GM19043 (cell line): ENCODE data around the gene PIEZO1.
"Not testable (repeated sequence)": the region's sequence is repeated elsewhere in the genome, so short reads cannot be mapped to it uniquely, and the experiment has no call there.

ENCODE experiments used
- ATAC-seq: cut with Tn5 transposase; IDR thresholded peaks from one replicate; pipeline ENCODE4 v1.9.1; 2021; ENCODE audit warnings: low read depth; ENCODE audit not compliant: unreplicated experiment

PIEZO1 gene

DNA sequence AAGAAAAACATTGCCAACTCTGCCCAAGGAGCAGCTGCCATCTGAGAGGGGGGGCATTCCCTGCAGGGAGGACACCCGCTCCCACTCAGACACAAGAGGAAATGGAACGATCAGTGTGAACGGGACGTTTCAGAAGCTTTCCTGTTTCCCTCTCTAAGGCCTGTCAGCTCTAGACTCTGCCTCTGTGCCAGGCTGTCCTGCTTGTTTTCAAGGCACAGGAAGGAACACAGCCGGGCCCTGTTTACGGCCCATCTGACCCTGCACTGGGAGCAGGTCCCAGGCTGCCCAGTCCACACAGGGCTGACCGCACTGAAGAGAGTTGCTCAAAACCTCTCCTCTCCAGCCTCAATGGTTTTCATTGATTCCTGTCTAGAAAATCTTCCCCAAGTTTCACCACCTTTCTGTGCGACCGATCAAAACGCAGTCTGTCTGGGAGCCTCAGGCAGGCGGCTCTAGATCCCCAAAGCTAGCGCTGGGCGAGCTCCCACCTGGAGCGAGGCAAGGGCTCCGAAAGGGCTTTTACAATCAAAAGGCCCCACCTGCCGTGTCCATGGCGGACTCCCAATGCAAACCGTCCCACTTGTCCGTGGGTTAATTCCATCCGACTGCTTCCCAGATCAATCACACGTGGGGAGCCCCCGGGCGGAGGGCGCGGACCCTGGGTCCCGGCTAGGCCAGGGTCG lies 1.5 kb downstream of the PIEZO1 start:
- no peak for ATAC-seq

DNA sequence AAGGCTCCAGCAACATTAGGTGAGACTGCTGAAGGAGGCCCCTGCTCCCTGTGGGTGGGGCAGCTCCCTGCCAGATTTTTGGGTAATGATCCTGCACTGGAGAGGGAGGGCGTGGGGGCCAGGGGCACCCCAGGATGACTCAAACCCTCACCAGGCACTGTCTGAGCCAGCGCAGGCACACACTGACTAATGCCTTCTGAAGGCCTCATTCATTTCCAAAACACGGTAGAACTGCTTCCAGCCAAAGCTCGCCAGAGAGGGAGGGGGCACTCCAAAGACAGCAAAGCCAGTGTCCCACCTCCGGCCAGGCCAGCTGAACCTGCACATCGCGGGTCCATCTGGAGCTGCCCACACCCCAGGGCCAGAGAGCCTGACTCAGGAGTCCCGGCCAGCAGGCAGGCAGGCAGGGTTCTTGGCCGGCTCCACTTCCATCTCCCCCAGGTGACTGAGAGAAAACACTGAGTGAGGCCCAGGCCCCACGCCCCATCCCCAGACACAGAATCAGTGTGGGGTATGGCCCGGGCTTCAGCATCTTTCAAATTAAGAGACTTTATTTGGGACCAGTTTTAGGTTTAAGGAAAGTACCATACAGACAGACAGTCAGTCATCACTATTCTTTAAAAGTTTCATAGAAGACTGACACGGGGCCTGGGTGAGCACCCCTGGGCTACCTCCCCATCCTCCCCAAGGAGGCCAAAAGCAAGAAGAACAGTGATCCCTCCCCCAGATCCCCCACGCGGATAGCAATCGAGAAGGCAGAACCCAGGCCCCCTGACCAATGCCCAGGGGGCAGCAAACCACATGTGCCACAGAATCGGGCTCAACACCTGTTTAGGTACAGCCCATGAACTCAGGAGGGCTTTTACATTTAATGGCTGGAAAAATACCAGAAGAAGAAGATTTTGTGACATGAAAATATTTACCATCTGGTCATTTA lies 2.3 kb downstream of the PIEZO1 start:
- no peak for ATAC-seq

DNA sequence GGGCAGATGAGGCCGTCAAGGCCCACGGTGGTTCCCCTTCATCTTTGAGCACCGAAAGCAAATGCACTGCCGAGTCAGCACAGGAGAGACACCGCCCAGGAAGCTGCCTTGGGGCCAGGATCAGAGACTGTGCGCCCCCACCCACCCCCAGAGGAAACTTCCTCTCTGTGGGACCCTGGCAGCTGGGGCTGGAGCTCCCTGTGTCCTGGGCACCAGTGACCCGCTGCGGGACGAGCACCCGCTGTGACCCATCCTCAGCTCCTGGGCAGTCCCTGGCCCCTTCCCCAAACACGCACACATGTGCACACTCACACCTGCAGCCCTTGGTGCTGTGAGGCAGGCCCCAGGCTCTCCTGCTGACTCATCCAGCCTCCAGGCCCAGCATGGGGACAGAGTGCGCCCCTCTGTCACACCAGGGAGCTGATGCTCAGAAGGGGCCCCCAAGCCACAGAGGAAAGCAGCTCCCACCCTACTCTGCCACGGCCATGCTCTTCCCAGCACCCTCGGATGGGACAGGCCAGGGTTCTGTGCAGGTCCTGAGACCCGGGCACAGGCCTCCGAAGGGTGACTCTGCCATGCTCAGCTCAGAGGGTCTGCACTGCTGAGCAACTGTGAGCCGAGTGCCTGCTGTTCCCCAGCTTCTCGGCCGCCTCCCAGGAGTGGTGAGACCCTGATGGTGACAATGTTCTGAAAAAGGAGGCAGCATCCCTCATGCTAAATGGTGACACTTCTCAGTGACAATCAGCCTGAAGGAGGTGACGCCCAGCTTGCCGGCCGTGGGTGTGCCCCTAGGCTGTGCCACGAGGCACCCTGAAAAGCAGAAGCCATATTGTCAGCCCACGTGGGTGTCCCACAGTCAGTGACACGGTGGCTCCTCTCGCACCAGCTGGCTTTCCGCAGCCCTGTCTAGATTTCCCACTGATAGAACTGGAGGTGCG lies 3.6 kb downstream of the PIEZO1 start:
- no peak for ATAC-seq

DNA sequence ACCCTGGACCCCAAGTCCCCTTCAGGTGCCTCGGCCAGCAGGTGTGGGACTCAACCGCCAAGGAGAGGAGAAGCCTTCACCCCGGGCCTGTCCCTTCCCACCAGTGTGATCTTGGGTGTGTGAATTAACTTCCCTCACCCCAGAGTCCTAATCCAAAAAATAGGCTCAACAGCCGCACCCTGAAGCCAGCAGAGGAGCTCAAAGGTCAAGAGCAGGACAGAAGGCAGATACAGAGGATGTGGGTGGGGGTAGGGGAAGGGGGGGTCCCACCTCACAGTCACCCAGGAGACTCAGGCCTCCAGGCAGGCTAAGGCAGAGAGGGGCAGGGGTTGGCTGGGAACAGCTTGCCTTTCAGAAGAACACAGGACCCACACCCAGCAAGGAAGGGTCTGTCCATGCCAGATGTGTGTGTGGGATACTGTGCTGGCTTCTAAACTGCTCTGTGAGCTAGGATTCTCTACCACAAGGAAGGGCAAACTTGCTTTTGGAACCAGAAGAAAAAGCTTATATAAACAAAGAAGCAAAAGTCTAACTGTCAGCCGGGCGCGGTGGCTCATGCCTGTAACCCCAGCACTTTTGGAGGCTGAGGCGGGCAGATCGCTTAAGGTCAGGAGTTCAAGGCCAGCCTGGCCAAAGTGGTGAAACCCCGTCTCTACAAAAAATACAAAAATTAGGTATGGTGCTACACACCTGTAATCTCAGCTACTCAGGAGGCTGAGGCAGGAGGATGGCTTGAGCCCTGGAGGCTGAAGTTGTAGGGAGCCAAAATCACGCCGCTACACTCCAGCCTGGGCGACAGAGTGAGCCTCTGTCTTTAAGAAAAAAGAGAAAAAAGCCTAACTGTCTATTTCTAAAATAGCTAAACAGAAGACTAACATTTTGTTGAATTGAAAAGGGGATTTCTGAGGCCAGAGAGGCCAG lies 4.6 kb downstream of the PIEZO1 start:
- no peak for ATAC-seq

DNA sequence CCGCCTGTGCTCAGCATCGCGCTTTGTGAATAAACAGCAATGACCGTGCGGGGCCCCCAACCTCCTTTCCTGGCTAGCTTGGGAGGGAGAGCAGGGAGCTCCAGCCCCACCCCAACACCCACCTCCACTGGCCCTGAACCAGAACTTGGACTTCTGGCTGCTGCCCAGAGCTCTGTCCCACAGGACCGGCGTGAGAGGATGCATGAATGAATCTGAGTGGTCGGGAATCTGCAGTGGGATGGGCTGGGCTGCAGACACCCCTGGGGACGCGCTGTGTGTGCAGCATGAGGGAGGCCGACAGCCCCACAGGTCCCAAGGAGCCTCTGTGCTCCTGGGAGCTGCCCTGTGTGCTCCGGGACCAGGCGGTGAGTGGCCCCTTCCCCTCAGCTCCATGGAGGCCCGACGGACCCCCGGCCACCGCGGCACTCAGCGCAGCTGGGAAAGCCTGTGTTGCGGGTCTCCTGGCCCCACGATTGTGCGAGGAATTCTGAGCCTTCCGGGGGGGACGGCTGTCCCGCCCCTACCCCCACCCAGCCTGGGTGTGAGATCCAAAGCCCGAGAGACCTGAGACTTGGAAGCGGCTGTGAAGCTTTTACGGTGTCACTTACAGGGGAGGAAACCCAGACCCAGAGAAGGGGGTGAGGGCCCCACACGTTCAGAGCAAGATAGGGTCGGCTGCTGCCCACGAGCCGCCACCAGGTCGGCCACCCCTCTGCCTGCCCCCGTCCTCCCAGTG lies 5.4 kb downstream of the PIEZO1 start:
- ATAC-seq = no peak

DNA sequence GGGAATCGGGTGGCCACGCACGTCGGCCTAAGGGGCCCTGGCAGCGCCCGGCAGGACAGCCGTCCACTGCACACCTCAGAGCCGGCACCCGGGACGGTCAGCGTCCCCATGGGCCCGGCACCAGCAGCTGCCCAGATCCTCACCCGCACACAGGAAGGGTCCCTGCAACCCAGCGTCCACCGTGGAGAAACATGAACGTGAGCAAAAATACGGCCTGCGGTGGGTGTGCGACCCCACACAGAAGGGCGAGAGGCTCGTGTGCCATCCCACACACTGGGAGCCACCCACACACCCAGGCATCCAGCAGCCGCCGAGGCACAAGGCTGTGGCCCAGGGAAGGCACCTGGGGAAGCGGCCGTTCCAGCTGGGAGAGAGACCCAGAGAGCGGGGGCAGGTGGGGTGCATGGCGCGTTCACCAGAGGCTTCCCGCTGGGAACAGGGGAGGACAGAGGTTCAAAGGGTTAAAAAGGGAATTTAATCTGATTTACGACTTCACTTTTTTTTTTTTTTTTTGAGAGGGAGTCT lies 6.4 kb downstream of the PIEZO1 start:
- ATAC-seq = no peak

DNA sequence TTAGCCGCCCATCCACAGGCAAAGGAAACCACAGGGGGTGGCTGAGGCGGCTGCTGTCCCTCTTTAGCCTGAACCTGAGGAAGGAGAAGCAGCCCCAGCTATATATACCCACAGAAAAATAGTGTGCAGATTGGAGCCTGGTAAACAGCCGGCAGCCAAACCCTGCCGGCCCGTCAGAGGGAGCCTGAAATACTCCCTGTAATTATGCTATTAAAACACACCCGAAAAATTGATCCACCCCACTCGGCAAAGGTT lies 6.8 kb downstream of the PIEZO1 start:
- no peak for ATAC-seq

DNA sequence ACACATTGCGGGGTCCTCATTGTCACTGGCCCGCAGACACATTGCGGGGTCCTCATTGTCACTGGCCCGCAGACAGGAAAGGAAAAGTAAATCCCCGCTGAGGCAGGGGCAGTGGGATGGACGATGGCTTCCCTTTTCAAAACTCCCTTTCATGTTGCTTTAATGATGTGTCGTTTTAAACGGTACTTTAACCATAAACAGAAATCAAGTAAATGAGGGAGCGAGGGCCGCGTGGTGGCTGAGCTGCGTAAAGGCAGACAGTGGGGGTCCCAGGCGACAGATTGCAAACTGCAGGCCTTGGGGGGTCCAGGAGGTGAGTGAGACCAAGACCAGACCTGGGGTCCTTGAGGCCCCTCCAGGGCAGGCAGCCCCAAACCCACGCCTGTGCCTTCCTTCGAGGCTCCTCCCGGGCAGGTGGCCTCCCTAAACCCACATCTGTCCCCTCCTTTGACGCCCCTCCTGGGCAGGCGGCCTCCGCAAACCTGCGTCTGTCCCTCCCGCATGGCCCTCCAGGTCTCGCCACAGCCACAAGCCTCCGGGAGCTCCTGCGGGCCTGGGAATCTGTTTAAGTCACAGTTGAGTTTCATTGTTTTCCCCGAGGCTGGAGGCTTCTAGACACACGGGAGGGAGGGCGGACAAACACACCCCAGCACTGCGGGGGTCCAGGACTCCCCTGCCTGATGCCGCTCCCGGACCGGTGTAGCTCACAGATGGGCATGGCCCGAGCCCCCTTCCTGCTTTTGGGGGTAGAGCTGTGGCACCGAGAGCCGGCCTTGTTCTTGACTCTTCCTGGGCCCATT lies 7.3 kb downstream of the PIEZO1 start:
- ATAC-seq = no peak

DNA sequence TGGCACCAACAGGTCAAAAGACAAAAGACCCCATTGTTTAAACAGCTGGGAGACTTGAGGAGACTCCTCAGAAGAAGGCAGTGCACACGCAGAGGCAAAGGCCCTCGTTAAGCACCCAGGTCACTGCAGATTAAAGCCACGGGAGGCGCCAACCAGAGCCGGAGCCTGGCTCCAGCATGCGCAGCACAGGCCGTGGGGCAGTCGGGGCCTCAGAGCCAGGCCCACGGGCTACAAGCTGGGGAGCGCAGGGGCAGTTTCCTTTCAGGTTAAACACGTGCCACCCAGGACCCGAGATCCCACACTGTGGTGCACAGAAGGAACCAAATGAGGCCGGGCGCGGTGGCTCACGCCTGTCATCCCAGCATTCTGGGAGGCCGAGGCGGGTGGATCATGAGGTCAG lies 9.2 kb downstream of the PIEZO1 start:
- no peak for ATAC-seq

DNA sequence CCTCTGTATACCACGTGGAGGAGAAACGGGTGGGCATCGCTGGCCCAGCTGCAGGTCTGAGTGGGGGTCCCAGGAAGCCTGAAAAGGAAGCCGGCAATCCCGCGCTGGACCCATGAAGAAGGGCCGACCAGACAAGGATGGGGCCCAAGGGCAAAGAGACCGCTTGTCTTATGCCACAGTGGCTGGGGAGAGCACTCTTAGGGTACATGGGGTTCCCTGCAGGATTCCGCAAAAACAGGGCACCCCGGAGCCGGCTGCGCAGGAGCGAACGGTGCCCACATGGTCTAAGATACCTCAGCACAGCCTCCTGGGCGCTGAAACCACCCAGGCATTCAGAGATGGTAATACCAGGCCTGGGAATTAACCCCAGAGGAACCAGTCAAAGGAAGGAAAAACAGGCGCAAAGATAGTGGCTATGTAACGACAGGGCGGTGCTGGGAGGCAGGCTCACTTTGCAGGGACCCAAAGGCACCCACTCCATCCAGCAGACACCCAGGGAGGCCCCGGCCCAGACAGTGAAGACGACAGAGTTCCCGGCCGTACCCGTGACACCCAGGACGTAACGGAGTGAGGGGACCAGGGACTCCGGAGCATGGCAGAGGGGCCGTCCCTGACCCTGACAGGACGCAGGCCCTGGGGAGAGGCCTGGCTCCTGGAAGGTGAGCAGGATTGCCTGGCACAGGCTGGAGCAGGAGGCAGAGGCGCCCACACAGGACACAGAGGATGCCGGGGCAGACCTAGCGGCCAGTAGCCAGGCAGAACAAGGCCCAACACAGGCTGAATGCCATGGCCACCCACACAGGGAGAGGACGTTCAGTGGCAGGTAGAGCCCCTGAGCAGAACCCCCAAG lies 10.3 kb downstream of the PIEZO1 start:
- no peak for ATAC-seq

DNA sequence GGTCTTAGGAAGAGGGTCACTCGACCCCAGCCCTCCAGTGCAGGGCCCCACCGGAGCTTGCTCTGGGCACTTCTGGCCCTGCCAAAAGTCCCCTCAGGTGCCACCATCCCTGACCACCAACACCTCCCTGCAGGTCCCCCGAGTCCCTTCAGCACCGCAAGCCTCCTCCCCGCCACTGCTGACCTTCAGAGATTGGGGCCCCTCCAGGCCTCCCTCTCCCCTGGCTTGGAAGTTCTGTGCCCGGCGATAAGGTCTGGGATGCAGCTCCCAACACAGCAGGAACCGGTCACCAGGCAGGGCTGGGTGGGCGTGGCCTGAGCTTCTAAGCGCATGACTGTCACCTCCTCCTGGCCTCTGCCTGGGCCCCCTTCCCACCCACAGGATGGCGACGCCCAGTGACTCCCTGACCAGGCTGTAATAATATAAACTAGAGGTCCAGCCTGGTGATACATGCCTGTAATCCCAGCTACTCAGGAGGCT lies 11.2 kb downstream of the PIEZO1 start:
- no peak for ATAC-seq

DNA sequence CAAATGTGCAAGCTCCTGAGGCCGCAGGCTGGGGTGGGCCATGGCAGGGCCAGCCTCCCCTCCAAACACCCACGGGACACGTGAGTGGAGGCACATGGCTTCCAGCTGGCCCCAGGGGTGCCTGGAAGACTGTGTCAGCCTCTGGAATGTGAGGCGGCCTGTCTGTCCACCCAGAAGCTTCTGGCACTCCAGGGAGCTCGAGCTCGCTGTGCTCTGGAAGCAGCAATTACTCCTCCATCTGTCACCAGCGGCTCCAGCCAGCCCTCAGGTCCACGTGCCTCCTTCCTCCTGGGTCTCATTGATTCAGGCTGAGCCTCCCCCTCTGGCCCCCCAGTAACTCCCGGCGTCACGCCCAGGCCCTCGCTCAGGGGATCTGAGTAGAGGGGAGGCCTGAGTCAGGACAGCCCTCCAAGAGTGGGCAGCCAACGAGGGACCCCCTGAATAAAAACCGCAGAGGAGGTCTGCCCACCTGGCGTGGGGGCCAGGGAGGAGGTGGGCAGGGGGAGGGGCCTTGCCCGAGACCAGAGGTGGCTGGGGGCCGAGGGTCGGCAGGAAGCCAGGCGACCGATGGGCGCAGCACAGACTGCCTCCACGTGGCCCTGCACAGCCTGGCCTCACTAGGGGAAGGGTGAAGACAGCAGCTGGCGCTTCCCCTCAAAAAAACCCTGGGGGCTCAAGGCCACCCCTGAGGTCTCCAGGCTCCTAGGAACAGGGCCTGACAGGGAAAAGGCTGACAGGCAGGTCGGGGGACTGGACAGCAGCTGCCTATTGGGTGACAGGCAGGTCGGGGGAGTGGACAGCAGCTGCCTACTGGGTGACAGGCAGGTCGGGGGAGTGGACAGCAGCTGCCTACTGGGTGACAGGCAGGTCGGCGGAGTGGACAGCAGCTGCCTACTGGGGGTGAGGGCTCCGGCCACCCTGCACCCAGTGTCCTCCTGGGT lies 11.9 kb downstream of the PIEZO1 start:
- ATAC-seq = no peak

DNA sequence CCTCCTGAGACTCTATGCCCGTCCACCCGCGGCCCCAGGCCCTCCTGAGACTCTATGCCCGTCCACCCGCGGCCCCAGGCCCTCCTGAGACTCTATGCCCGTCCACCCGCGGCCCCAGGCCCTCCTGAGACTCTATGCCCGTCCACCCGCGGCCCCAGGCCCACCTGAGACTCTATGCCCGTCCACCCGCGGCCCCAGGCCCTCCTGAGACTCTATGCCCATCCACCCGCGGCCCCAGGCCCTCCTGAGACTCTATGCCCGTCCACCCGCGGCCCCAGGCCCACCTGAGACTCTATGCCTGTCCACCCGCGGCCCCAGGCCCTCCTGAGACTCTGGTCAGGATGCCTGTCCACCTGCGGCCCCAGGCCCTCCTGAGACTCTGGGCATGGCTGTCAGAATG lies 13.2 kb downstream of the PIEZO1 start:
- not testable (repeated sequence) for ATAC-seq

DNA sequence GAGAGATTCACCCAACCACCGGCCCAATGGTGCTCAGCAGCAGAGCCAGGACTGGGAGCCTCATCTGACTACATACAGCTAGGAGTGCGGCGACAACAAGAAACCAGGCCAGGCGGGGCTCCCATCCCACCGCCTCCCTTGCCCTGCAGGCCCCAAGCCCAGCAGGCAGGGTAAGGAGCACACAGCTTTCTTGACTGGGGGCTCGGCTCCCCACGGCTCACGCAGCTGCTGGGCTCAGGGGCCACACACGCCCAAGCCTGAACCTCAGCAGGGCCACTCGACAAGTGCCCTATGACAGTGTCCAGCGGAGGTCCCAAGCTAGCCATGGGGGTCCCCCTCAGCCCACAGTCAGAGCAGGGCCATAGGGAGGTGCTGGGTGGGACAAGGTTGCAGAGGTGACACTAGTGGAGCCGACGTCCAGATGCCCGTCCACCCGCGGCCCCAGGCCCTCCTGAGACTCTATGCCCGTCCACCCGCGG lies 13.7 kb downstream of the PIEZO1 start:
- no peak for ATAC-seq

DNA sequence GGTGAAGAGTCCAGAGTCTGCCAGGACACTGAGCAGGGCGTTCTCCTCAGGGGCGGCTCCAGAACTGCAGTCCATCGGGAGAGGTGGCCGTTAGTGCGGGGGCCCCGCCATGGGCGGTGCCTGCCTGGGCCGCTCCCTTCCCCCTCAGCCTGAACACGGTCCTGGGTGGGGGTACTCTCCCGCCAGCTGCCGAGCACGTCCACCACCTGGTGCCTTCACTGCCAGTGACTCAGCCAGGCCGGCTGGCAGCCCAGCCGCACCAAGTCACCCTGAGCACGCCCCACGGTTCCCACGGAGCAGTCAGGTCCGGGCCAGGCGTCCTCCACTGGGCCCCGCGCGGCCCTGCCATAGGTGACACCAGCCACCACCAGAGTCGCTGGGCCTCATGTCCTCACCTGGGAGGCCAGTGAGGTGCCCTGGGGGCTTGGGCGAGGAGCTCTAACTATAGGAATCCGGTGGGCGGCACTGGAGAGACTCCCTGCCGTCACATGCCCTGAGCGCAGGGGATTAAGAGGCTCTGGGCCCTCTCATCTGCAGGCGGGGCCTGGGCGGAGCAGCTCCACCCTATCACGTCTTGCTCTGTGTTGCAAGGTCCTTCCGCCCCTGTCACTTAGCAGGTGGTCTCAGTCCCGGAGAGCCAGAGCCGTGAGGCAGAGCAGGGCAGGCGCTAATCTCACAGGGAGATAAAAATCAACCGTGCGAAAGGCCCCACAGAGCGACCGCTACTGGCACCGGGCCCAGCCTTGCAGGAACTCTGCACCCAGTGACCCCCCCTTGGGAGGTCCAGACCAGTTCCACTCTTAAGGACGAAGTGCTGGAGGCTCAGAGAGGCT lies 14.3 kb downstream of the PIEZO1 start:
- ATAC-seq = no peak
